ENCODE results near the gene SERPIND1.
"Not testable (repeated sequence)": the region's sequence is repeated elsewhere in the genome, so short reads cannot be mapped to it uniquely, and the experiment has no call there.

SERPIND1 gene

DNA sequence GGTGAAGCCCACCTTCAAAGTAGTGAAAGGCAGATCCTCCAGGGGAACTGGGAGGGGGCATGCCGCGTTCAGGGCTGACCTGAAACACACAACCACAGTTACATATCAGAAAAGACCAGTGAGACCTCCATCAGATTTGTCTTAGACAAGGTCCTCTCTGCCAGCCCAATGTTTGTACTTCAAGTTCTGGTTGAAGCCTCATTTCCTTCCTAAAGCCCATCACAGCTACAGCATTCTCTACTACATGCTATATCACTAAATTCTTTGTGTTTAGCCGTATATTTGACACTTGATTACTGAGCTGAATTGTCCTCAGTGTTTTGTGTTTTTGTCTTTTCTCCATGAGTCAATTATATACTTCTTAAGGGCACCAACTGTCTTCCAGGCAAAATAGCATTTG is 44.6 kb downstream of the SERPIND1 start:
- DNase-seq: no peak

DNA sequence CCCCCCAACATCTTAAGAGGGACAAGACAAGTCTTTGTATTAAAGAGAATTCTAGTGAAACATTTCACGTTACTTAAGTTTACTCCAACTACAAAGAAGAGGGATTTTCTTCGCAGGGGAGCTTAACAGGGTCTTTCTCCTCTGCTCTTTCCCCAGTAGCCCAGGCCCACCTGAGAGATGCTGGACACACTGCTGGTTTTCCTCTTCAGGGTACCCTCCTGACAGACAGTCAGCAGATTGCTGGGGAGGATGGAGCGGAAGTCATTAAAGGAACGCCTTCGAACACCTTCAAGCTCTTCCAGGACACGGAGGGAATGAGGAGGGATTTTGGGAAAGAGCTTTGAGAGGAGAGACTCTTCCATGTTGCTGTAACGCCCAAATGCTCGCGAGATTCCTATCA is 45.6 kb downstream of the SERPIND1 start:
- DNase-seq: no peak

DNA sequence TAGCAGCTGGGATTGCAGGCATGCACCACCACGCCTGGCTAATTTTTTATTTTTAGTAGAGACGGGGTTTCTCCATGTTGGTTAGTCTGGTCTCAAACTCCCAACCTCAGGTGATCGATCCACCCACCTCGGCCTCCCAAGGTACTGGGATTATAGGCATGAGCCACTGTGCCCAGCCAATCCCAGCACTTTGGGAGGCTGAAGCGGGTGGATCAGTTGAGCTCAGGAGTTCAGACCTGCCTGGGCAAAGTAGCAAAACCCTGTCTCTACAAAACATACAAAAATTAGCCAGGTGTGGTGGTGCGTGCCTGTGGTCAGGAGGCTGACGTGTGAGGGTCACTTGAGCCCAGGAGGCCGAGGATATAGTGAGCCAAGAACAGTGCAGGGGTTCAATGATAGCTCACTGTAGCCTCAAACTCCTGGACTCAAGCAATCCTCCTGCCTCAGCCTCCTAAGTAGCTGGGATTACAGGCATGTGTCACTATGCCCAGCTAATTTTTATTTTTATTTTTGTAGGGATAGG is 47.9 kb downstream of the SERPIND1 start:
- not testable (repeated sequence) for DNase-seq

DNA sequence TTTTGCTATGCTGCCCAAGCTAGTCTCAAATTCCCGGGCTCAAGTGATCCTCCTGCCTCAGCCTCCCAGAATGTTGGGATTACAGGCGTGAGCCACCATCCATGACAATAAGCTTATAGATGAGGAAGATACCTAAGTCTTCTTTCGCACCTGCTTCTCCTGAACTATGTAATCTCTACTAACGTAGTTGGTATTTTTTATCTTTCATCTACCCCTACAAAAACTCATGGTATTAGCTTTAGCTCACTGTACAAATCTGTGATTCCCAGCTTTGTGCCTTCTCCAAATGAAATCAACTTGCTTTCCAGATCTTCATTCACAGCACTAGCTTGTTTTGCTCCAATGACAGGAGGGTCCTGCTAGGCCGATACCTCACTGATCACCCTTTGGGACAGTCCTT is 48.3 kb downstream of the SERPIND1 start:
- no peak for DNase-seq

DNA sequence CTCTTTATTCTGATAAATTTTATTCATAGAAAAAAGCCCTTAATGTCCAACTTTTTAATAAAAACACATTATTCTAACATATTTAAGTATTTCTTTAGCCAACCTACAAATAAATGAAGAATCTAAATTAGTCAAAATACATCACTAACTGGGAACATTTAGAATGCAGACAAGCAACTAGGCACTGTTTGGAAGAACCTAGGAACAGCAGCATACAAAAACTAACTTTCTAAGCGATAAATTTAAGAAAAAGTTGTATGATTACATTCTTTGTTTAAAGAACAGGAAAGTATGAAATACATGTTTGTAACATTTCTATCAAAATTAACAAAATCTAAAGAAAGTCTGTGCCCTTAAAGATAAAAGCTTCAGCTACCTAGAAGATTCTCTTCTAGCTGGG is 49.4 kb downstream of the SERPIND1 start:
- DNase-seq: no peak

DNA sequence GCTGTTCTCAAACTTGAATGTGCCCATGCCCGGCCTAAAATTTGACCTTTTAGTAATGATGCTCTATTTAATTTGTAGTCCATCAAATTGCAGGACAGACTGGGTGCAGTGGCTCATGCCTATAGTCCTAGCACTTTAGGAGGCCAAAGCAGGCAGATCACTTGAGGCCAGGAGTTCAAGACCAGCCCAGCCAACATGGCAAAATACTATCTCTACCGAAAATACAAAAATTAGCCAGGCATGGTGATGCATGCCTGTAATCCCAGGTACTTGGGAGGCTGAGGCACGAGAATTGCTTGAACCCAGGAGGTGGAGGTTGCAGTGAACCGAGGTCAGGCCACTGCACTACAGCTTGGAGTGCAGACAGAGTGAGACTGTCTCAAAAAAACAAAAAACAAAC is 51.3 kb downstream of the SERPIND1 start:
- not testable (repeated sequence) for DNase-seq

DNA sequence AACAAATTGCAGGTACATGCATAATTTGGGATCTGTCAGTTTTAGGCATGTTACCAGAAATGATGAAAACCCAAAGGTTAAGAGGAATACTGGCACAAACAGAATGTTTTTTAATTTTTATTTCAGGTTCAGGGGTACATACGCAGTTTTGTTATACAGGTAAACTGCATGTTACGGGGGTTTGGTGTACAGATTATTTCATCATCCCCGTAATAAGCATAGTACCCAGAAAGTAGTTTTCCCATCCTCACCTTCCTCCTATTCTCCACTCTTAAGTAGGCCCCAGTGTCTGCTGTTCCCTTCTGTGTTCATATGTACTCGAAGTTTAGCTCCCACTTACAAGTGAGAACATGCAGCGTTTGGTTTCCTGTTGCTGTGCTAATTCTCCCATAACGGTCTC is 51.7 kb downstream of the SERPIND1 start:
- DNase-seq: no peak

DNA sequence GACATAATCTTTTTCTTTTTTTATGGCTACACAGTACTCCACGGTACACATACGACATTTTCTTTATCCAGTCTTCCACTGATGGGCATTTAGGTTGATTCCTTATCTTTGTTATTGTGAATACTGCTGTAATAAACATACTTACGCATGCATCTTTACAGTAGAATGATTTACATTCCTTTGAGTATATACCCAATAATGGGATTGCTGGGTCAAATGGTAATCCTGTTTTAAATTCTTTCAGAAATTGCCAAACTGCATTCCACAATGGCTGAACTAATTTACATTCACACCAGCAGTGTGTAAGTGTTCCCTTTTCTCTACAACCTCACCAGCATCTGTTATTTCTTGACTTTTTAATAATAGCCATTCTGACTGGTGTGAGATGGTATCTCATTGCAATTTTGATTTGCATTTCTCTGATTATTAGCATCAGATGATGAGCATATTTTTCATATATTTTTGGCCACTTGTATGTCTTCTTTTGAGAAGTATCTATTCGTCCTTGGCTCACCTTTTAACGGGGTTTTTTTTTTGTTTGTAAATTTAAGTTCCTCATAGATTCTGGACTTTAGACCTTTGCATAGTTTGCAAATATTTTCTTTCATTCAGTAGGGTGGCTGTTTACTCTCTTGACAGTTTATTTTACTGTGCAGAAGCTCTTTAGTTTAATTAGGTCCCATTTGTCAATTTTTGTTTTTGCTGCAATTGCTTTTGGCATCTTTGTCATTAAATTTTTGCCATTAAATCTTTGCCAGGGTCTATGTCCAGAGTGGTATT is 52.6 kb downstream of the SERPIND1 start:
- not testable (repeated sequence) for DNase-seq

DNA sequence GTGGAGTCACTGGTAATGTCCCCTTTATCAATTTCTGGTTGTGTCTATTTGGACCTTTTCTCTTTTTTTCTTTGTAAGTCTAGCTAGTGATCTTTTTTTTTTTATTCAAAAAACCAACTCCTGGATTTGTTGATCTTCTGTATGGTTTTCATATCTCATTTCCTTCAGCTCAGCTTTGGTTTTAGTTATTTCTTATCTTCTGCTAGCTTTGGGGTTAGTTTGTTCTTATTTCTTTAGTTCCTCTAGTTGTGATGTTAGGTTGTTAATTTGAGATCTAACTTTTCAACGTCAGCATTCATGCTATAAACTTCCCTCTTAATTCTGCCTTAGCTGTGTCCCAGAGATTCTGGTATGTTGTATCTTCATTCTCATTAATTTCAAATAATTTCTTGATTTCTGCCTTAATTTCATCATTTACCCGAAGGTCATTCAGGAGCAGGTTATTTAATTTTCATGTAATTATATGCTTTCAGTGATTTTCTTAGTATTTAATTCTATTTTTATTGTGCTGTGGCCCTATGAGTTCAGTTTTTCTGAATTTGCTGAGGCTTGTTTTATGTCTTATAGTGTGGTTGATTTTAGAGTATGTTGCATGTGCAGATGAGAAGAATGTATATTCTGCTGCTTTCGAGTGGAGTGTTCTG is 55.7 kb downstream of the SERPIND1 start:
- DNase-seq: no peak

DNA sequence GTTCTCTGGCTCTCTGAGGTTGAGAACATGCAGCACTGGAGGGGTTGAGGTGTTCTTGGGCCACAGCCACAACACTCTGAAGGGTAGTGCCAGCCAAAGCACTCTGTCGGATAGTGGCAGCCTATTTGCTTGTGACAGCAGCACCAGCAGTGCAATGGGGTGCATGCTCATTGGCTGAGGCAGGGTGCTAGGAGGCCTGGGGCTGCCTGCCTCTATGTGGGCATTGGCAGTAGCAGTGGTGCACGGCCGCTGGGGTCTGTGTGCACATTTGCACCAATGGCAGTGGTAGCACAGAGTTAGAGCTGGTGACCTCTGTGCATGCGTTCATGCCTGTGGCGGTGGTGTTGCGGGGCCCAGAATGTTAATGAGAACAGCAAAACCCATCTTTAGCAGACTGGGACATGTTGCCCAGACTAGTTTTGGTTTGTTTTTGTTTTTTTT is 59.3 kb downstream of the SERPIND1 start:
- no peak for DNase-seq

DNA sequence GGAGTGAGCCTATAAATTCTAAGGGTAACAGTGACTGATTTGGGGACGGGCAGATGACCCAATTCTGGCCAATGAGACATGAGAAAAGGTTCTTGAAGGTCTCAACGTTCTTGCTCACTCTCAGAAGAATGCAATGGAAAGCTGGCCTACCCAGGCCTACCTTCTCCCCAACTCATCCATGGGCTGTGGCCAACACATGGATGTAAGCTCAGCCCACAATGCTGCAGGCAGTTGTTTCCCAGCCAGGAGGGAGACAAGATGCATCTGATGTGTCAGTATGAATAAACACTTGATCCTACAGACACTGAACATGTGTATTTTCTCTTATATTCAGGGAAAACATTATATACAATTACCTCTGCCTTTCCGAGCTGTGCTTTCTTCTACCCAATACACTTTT is 60.3 kb downstream of the SERPIND1 start:
- no peak for DNase-seq

DNA sequence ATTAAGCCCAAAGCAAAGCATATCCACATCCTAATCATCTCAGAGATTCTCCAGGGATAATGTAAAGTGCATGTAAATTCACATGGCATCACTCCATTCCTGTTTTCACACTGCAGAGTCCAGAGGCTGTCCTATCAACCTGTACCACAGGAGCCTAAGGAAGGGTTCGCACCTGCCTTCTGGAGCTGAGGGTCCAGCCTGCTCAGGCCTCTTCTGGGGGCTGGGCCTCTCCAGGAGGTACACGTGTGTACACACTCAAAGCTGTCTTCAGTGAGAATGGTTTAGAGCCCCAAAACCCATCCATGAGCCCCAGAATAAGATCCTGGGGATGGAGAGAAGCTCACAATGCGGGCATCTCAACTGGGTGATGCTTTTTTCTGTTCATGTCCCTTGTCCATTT is 60.8 kb downstream of the SERPIND1 start:
- no peak for DNase-seq

All from stimulated activated CD4-positive, alpha-beta T cell treated with anti-CD3 and anti-CD28 coated beads, Interleukin-15, amount 100 ng/mL, for 24 hours (primary cell).